Activated naive CD8-positive, alpha-beta T cell treated with anti-CD3 and anti-CD28 coated beads, Interleukin-2, amount 50 U/mL, for 16 hours (primary cell): ENCODE measurements around the gene TAF11L14.

Source experiments
- DNase-seq: peaks from one replicate; pipeline ENCODE4 v3.0.0-alpha.2; 2020; ENCODE audit warnings: low read depth, low spot score

Gene TAF11L14

GRCh38 chr5:17679597-17680203 lies 45.4 kb downstream of the TAF11L14 start:
- no peak for DNase-seq

- DNase-seq: no peak
Observed at GRCh38 chr5:17680737-17681136, 46.5 kb downstream of the TAF11L14 start.
